B cell (primary cell): ENCODE results near the gene FXYD1. TPM values are rescaled to one million over a fixed set of nuclear protein-coding genes. Genes with fewer than 3 reads are reported as not detected.

Experiments used
- ATAC-seq: fragments of 200-7000 bp; cut with Tn5 transposase; one replicate; pipeline ENCODE4 v1.10.0; 2021; ENCODE audit warnings: low read depth, mild to moderate bottlenecking, moderate number of reproducible peaks, moderate library complexity
- CTCF ChIA-PET: fragments of 350-600 bp; sonication (Branson Sonifier 250); formaldehyde crosslinking; loops from one replicate; lab custom pipeline; 2021; ENCODE audit warnings: antibody characterized with exemption, inconsistent platforms; lab: Charles Lee
- POLR2A ChIA-PET: fragments of 350-600 bp; sonication (Branson Sonifier 250); formaldehyde crosslinking; loops from one replicate; lab custom pipeline; 2021; ENCODE audit warnings: antibody characterized with exemption; lab: Charles Lee
- DNase-seq: peaks from one replicate; pipeline ENCODE4 v3.0.0; 2013
- H2AFZ ChIP-seq: 2 replicates; pipeline ENCODE4 v1.6.1; 2012; ENCODE audit warnings: mild to moderate bottlenecking, low read depth, low read length; ENCODE audit not compliant: insufficient read depth, poor library complexity, severe bottlenecking
- H3K27ac ChIP-seq, 2 donors: 1 replicate in 1 of 2; 2 replicates in 1 of 2; pipeline ENCODE4 v1.5.1; 2012 to 2013; ENCODE audit warnings: low read length in 2 of 2, mild to moderate bottlenecking in 2 of 2, moderate library complexity in 1 of 2
- H3K27me3 ChIP-seq, 4 experiments: fragments of 200-600 bp in 1 of 4; sonication (generic) in 1 of 4; replicated peaks in 1 of 4; 1 replicate in 2 of 4; 2 replicates in 2 of 4; pipeline versions ENCODE4 v1.6.1 to v1.7.0; 2013 to 2016; ENCODE audit warnings: low read length in 3 of 4, mild to moderate bottlenecking in 2 of 4, mixed read lengths in 1 of 4, moderate library complexity in 1 of 4; ENCODE audit not compliant: insufficient read depth in 4 of 4, control insufficient read depth in 3 of 4; ENCODE audit errors: control extremely low read depth in 1 of 4
- H3K36me3 ChIP-seq, 2 experiments: replicated peaks in 1 of 2; 1 replicate in 1 of 2; 2 replicates in 1 of 2; pipeline versions ENCODE4 v1.6.1 to v1.7.1; 2013; ENCODE audit warnings: low read length in 1 of 2; ENCODE audit not compliant: insufficient read depth in 2 of 2, control insufficient read depth in 1 of 2; ENCODE audit errors: control extremely low read depth in 1 of 2, extremely low read depth in 1 of 2
- H3K4me1 ChIP-seq, 2 donors: fragments of 200-600 bp in 1 of 2; sonication (generic) in 1 of 2; 1 replicate in 1 of 2; 2 replicates in 1 of 2; pipeline versions ENCODE4 v1.5.1 to v1.6.1; 2013 to 2017; ENCODE audit warnings: low read length in 2 of 2; ENCODE audit not compliant: control insufficient read depth in 2 of 2, insufficient read depth in 2 of 2
- H3K4me2 ChIP-seq: replicated peaks from 2 replicates; pipeline ENCODE3; 2012; ENCODE audit warnings: mild to moderate bottlenecking, low read depth, low read length; ENCODE audit not compliant: poor library complexity, severe bottlenecking
- H3K4me3 ChIP-seq, 5 experiments: fragments of 200-600 bp in 1 of 5; sonication (generic) in 1 of 5; 1 replicate in 3 of 5; 2 replicates in 2 of 5; pipeline versions ENCODE4 v1.5.1 to v1.7.0; 2011 to 2016; ENCODE audit warnings: low read length in 4 of 5, mild to moderate bottlenecking in 4 of 5, low read depth in 2 of 5, control low read depth in 1 of 5, moderate library complexity in 1 of 5; ENCODE audit not compliant: insufficient read depth in 1 of 5; ENCODE audit errors: control extremely low read depth in 1 of 5, extremely low read depth in 1 of 5
- H3K79me2 ChIP-seq: fragments of 200-600 bp; sonication (generic); one replicate; pipeline ENCODE4 v1.6.0; 2016; ENCODE audit warnings: low read length; ENCODE audit not compliant: control insufficient read depth, insufficient read depth
- H3K9ac ChIP-seq: fragments of 200-600 bp; sonication (generic); 2 replicates; pipeline ENCODE4 v1.6.1; 2017; ENCODE audit warnings: mild to moderate bottlenecking, low read length, moderate library complexity
- H3K9me3 ChIP-seq, 3 donors: one replicate each; pipeline versions ENCODE4 v1.6.1 to v1.7.1; 2013; ENCODE audit warnings: low read length in 2 of 3; ENCODE audit not compliant: control insufficient read depth in 2 of 3, insufficient read depth in 1 of 3; ENCODE audit errors: control extremely low read depth in 1 of 3
- H4K20me1 ChIP-seq: 2 replicates; pipeline ENCODE4 v1.6.0; 2012; ENCODE audit warnings: mild to moderate bottlenecking, low read length; ENCODE audit not compliant: insufficient read depth, control insufficient read depth, poor library complexity, severe bottlenecking
- H3K27ac Mint-ChIP-seq: one replicate; pipeline ENCODE4 v1.8.0; 2021; ENCODE audit warnings: mixed read lengths
- H3K27me3 Mint-ChIP-seq: one replicate; pipeline ENCODE4 v1.8.0; 2021; ENCODE audit warnings: mixed read lengths
- H3K4me1 Mint-ChIP-seq: one replicate; pipeline ENCODE4 v1.8.0; 2021; ENCODE audit warnings: mixed read lengths
- H3K4me3 Mint-ChIP-seq: one replicate; pipeline ENCODE4 v1.8.0; 2021; ENCODE audit warnings: mixed read lengths
- H3K9me3 Mint-ChIP-seq: one replicate; pipeline ENCODE4 v1.8.0; 2022; ENCODE audit warnings: mixed read lengths; ENCODE audit not compliant: insufficient read depth
- CTCF ChIP-seq: fragments of 200-600 bp; IDR thresholded peaks from one replicate; pipeline ENCODE4 v1.8.0; 2022; ENCODE audit warnings: antibody characterized with exemption, mild to moderate bottlenecking
- EZH2 ChIP-seq: IDR thresholded peaks from 2 replicates; pipeline ENCODE4 v1.6.1; 2012; ENCODE audit warnings: borderline replicate concordance, low read depth, mild to moderate bottlenecking, moderate library complexity, low read length; ENCODE audit not compliant: insufficient read depth, poor library complexity, severe bottlenecking
- WGBS: methylation state at CpG from one replicate; pipeline ENCODE4 v1.1.5; 2013; ENCODE audit warnings: missing lambda C conversion rate; ENCODE audit not compliant: insufficient coverage; 5-methylcytosine and 5-hydroxymethylcytosine counted together
- intact Hi-C: fragments of 100-400 bp; cut with micrococcal nuclease; formaldehyde crosslinking; loops from one replicate; pipeline ENCODE4 v1.10.0; 2022
- polyA plus RNA-seq: library from polyadenylated mRNA; depleted of rRNA; stranded (reverse); fragments of >200 nt; gene quantifications from 2 replicates; pipeline ENCODE4 v1.2.3, GENCODE V29; 2012
- total RNA-seq, 2 donors: library from RNA; stranded (reverse); fragments of 120-200 nt in 1 of 2; gene quantifications; 1 replicate in 1 of 2; 2 replicates in 1 of 2; pipeline versions ENCODE4 v1.2.3 to v1.2.4, GENCODE V29; 2013 to 2022

Gene FXYD1
- total and polyA plus RNA-seq, 2 donors (not counting 1 experiment from before 2014, with no cell fraction given), result 3.1 to 4.7 TPM

DNA sequence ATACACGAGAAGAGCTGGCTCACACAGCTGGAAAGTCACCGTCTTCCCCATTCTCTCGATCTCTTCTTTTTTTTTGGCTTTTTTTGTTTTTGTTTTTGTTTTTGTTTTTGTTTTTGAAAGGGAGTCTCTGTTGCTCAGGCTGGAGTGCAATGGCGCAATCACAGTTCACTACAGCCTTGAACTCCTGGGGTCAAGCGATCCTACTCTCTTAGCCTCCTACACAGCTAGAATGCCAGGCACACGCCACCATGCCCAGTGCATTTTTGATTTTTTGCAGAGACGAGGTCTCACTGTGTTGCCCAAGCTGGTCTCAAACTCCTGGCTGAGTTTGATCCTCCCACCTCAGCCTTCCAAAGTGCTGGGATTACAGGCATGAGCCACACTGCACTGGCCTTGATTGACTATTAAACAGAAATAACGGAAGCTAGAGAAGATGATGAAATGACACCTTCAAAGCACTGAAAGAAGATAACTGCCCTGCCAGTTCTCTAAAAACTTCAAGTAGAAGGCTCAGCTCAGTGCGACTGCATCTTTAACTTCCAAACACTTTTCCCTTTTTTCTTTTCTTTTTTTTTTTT, 19.0 kb upstream of the FXYD1 start:
- Histone ChIP-seq H3K4me3 (no peak overlapping the region), H3K4me2 (no peak overlapping the region), H3K36me3 (no peaks in the 10 kb centered on the region), H3K9me3 (peaks cover 0 to 2% (median 0%) of the 10 kb centered on the region in 3 donors), H3K27me3 (peaks cover 0 to 11% (median 2%) of the 10 kb centered on the region in 4 experiments), H2AFZ (no peak overlapping the region), H4K20me1 (no peaks in the 10 kb centered on the region), H3K9ac (no peak overlapping the region), H3K4me1 (peaks cover 11 to 17% of the 10 kb centered on the region in 2 donors), H3K79me2 (no peaks in the 10 kb centered on the region), H3K27ac (no peak overlapping the region)
- intact Hi-C loops, result loop anchor here (5.0 kb wide), 1 partner anchor 32 kb away; no protein-coding TSS in a partner anchor
- no peak overlapping the region for H3K4me3 Mint-ChIP-seq
- DNase-seq, result no peak
- 96% methylated on average over 4 of the region's 9 CpGs for WGBS
- no peaks in the 10 kb centered on the region for H3K9me3 Mint-ChIP-seq
- ATAC-seq, result no peak
- no peak for TF ChIP-seq CTCF
- TF ChIP-seq EZH2, result no peak
- CTCF ChIA-PET, result interaction anchor here (0.7 to 1.2 kb wide), 4 partner anchors 16 to 87 kb away, joined by 3 to 4 read pairs (median 3); partner anchors contain the start of gene LGI4
- peaks cover under 1% of the 10 kb centered on the region for H3K27me3 Mint-ChIP-seq
- POLR2A ChIA-PET, result interaction anchor here (0.6 kb wide), 1 partner anchor 758 kb away, joined by 3 read pairs; no protein-coding TSS in a partner anchor
- H3K4me1 Mint-ChIP-seq, result peaks cover 15% of the 10 kb centered on the region
- H3K27ac Mint-ChIP-seq, result no peak overlapping the region

- H4K20me1 ChIP-seq, result no peaks in the 10 kb centered on the region
- peaks cover 0 to 2% (median 0%) of the 10 kb centered on the region in 4 experiments for H3K27me3 ChIP-seq
- intact Hi-C loops, result loop anchor here (5.0 kb wide), 1 partner anchor 33 kb away; no protein-coding TSS in a partner anchor
- ChIA-PET POLR2A (no interaction called here), CTCF (interaction anchor here (1.0 kb wide), 1 partner anchor 34 kb away, joined by 3 read pairs; no protein-coding TSS in a partner anchor)
- H3K9me3 ChIP-seq, result no peaks in the 10 kb centered on the region
- no peak overlapping the region for H3K4me3 Mint-ChIP-seq
- no peak overlapping the region for H3K4me3 ChIP-seq
- no peaks in the 10 kb centered on the region for H3K79me2 ChIP-seq
- peaks cover 17% of the 10 kb centered on the region for H3K4me1 Mint-ChIP-seq
- TF ChIP-seq CTCF (no peak), EZH2 (no peak)
- no peaks in the 10 kb centered on the region for H3K9me3 Mint-ChIP-seq
- no peak overlapping the region for H3K9ac ChIP-seq
- H3K4me2 ChIP-seq, result no peak overlapping the region
- no peaks in the 10 kb centered on the region for H3K36me3 ChIP-seq
- no peak overlapping the region for H3K27ac ChIP-seq
- no peaks in the 10 kb centered on the region for H3K27me3 Mint-ChIP-seq
- no peak overlapping the region for H3K27ac Mint-ChIP-seq
- no peak overlapping the region for H2AFZ ChIP-seq
- WGBS, result 59% methylated on average over 6 of the region's 7 CpGs
- no peak for ATAC-seq
- peaks cover 10 to 17% of the 10 kb centered on the region in 2 donors for H3K4me1 ChIP-seq
- no peak for DNase-seq
Observed at GRCh38 chr19:35120492-35120891, 18.1 kb upstream of the FXYD1 start.
